Gastroesophageal sphincter (tissue), 4 donors: ENCODE measurements around the gene SLC16A9. TPM values are rescaled to one million over a fixed set of nuclear protein-coding genes. Genes with fewer than 3 reads are reported as not detected.

Experiments
- ATAC-seq: fragments of 150-250 bp; one replicate; pipeline ENCODE4 v1.9.1; 2016; ENCODE audit warnings: mild to moderate bottlenecking, moderate library complexity
- H3K27ac ChIP-seq, 4 donors: fragments of 200-600 bp; sonication (generic) in 3 of 4; 1 replicate in 3 of 4; 2 replicates in 1 of 4; pipeline ENCODE4 v1.5.1; 2016 to 2019
- H3K27me3 ChIP-seq: fragments of 200-600 bp; sonication (generic); one replicate; pipeline ENCODE4 v1.5.1; 2019
- H3K36me3 ChIP-seq, 2 donors: fragments of 200-600 bp; sonication (generic); one replicate each; pipeline ENCODE4 v1.5.1; 2019; ENCODE audit warnings: control low read depth in 1 of 2
- H3K4me1 ChIP-seq, 3 donors: fragments of 200-600 bp; sonication (generic); 1 replicate in 2 of 3; 2 replicates in 1 of 3; pipeline ENCODE4 v1.5.1; 2016 to 2019; ENCODE audit warnings: control low read depth in 2 of 3
- H3K4me3 ChIP-seq, 2 donors: fragments of 200-600 bp; sonication (generic); one replicate each; pipeline ENCODE4 v1.5.1; 2019; ENCODE audit warnings: mild to moderate bottlenecking in 1 of 2, moderate library complexity in 1 of 2
- H3K9me3 ChIP-seq, 3 donors: fragments of 200-600 bp; sonication (generic); one replicate each; pipeline ENCODE4 v1.5.1; 2017 to 2019; ENCODE audit warnings: control low read depth in 2 of 3
- EP300 ChIP-seq: sonication (generic); formaldehyde crosslinking; IDR thresholded peaks from one replicate; pipeline ENCODE4 v1.6.1; 2017; ENCODE audit warnings: antibody characterized with exemption, mild to moderate bottlenecking
- POLR2A ChIP-seq, 2 donors: fragments of 450-650 bp; IDR thresholded peaks; one replicate each; pipeline ENCODE4 v1.6.1; 2017; ENCODE audit warnings: antibody characterized with exemption in 2 of 2, mild to moderate bottlenecking in 2 of 2, moderate library complexity in 1 of 2
- POLR2AphosphoS5 ChIP-seq: sonication (generic); formaldehyde crosslinking; IDR thresholded peaks from one replicate; pipeline ENCODE4 v1.6.1; 2017; ENCODE audit warnings: antibody characterized with exemption
- WGBS, 2 donors: methylation state at CpG; one replicate each; pipeline ENCODE4 v1.1.5; 2018; ENCODE audit warnings: low coverage in 1 of 2; 5-methylcytosine and 5-hydroxymethylcytosine counted together
- total RNA-seq, 4 donors: library from RNA; depleted of rRNA; stranded (reverse); fragments of >200 nt; gene quantifications; one replicate each; pipeline ENCODE4 v1.1.0, GENCODE V29; 2016
- TF ChIP-seq, protein P1 (sequence below), 4 experiments: fragments of 200-600 bp in 2 of 4; fragments of 450-650 bp in 2 of 4; sonication (generic) in 1 of 4; IDR thresholded peaks; one replicate each; pipeline ENCODE4 v1.5.1; 2017 to 2019; ENCODE audit warnings: antibody characterized with exemption in 4 of 4, mild to moderate bottlenecking in 2 of 4, moderate library complexity in 2 of 4

The SLC16A9 gene
- total RNA-seq, 4 donors from 2014 or later, result 0.54 to 2.2 (median 1.2) TPM

DNA sequence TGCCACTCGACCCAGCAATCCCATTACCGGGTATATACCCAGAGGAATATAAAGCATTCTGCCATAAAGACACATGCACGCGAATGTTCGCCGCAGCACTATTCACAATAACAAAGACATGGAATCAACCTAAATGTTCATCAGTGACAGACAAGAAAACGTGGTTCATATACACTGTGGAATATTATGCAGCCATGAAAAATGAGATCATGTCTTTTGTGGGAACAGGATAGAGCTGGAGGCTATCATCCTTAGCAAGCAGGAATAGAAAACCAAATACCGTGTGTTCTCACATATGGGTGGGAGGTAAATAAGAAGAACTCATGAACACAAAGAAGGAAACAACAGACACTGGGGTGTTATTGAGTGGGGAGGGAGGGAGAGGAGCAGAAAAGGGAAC lies 84.7 kb downstream of the SLC16A9 start:
- TF ChIP-seq POLR2AphosphoS5, result no peak
- TF ChIP-seq EP300, result no peak
- TF ChIP-seq, protein P1, sequence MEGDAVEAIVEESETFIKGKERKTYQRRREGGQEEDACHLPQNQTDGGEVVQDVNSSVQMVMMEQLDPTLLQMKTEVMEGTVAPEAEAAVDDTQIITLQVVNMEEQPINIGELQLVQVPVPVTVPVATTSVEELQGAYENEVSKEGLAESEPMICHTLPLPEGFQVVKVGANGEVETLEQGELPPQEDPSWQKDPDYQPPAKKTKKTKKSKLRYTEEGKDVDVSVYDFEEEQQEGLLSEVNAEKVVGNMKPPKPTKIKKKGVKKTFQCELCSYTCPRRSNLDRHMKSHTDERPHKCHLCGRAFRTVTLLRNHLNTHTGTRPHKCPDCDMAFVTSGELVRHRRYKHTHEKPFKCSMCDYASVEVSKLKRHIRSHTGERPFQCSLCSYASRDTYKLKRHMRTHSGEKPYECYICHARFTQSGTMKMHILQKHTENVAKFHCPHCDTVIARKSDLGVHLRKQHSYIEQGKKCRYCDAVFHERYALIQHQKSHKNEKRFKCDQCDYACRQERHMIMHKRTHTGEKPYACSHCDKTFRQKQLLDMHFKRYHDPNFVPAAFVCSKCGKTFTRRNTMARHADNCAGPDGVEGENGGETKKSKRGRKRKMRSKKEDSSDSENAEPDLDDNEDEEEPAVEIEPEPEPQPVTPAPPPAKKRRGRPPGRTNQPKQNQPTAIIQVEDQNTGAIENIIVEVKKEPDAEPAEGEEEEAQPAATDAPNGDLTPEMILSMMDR (IDR thresholded peaks at IDR 0.05), result no peak
- no peak for TF ChIP-seq POLR2A (IDR thresholded peaks at IDR 0.05)
- ATAC-seq, result no peak
- Histone ChIP-seq H3K27ac (no peak overlapping the region), H3K9me3 (no peaks in the 10 kb centered on the region), H3K4me3 (no peak overlapping the region), H3K36me3 (no peaks in the 10 kb centered on the region), H3K4me1 (peaks cover 0 to 18% (median 0%) of the 10 kb centered on the region in 3 donors), H3K27me3 (no peaks in the 10 kb centered on the region)
- WGBS, 2 donors, result 87 to 91% methylated on average over 6 to 8 of the region's 8 CpGs

DNA sequence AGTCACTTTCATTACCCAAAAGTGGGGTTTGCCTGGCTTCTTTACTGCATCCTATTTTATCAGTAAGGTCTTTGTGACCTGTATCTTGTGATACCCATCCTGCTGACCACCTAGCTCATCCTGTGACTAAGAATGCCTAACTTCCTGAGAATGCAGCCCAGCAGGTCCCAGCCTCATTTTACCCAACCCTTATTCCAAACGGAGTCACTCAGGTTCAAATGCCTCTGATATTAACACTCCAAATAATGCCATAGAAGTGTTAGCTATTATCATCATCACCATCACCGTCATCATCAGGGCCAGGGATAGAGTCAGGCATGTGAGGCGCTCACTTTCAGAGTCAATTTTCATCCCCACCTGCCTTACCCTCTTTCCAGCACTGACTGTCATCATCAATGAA lies 85.5 kb downstream of the SLC16A9 start:
- Histone ChIP-seq H3K27ac (no peak overlapping the region), H3K36me3 (no peaks in the 10 kb centered on the region), H3K9me3 (no peaks in the 10 kb centered on the region), H3K27me3 (no peaks in the 10 kb centered on the region), H3K4me1 (peaks cover 0 to 25% (median 0%) of the 10 kb centered on the region in 3 donors), H3K4me3 (no peak overlapping the region)
- ATAC-seq, result no peak
- 94 to 96% methylated on average over 3 of the region's 3 CpGs for WGBS, 2 donors
- TF ChIP-seq EP300 (no peak), POLR2A (IDR thresholded peaks at IDR 0.05) (no peak), POLR2AphosphoS5 (no peak)
- TF ChIP-seq, protein P1 (IDR thresholded peaks at IDR 0.05), result no peak

DNA sequence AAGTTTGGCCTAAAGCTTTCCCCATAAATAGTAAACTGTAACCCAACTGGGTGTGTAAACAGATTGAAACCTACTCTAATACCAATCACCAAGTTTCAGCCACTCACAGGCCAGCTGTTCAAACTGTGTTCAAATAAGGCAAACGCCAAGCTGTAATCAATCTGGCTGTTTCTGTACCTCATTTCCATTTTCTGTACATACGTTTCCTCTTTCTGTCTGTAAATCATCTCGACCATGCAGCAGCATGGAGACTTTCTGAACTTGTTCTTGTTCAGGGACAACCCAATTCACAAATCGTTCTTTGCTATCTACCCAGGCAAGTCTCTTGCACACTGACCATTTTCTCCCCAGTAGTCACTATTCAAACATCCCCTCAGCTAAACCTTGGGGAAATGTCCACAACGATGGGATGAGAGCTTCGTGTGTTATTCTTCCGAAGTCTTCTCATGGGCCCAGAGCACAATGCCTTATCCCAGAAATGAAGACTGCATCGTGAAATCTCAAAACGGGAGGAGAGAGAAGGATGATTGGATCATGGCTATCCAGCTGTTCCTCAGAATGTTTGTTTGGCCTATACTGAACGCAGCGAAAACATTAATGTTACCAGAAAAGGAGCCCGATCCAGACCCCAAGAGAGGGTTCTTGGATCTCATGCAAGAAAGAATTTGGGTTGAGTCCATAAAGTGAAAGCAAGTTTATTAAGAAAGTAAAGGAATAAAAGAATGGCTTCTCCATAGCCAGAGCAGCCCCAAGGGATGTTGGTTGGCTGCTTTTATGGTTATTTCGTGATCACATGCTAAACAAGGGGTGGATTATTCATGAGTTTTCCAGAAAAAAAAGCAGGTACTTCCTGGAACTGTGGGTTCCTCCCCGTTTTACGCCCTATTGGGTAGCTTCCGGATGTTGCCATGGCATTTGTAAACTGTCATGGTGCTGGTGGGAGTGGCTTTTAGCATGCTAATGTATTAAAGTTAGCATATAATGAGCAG lies 86.2 kb downstream of the SLC16A9 start:
- Histone ChIP-seq H3K27me3 (no peaks in the 10 kb centered on the region), H3K4me1 (peaks cover 2 to 32% (median 7%) of the 10 kb centered on the region in 3 donors), H3K27ac (peak overlapping the region in 1 of 4 donors; percentile 6), H3K9me3 (no peaks in the 10 kb centered on the region), H3K36me3 (no peaks in the 10 kb centered on the region), H3K4me3 (no peak overlapping the region)
- TF ChIP-seq POLR2AphosphoS5, result no peak
- TF ChIP-seq POLR2A (IDR thresholded peaks at IDR 0.05), result no peak
- TF ChIP-seq, protein P1 (IDR thresholded peaks at IDR 0.05), result no peak
- TF ChIP-seq EP300, result no peak
- no peak for ATAC-seq
- WGBS, 2 donors, result 59 to 65% methylated on average over 12 to 15 of the region's 16 CpGs

DNA sequence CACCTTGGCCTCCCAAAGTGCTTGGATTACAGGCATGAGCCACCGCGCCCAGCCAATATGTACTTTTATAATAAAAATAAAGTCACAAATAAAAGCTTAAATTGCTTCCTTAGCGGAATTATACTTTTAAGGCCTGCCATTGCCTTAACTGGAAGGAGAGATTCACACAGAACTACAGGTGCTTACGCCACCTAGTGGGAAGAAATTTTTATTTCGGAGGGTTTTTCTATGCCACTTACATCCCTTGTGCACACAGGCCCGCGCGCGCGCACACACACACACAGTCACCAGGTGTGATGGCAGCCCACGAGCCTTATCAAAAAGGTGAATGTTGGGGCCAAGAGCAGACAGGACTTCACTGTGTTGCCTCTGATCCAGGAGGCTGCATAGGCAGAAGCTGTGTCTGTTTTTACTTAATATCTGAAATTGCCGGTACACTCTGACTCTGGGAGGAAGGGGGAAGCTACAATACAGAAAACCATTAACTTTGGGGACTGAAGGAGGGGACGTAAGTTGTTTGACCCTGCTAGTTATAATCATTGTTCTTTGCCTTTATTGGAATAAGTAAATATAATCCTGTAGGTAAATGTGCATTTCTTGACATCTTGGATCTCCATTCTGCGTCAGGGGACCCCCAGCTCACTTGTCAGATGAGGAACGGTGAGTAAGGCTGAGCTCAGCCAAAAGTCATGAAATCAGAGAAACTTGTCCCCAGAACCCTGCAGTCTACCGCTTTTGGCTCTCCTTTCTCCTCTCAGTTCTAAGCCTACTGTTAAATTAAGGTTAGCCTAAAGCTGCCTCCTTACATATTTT lies 87.1 kb downstream of the SLC16A9 start:
- TF ChIP-seq, protein P1 (IDR thresholded peaks at IDR 0.05), result peak; percentile 22 to 64 (median 49)
- TF ChIP-seq POLR2AphosphoS5, result no peak
- Histone ChIP-seq H3K36me3 (no peaks in the 10 kb centered on the region), H3K27me3 (no peaks in the 10 kb centered on the region), H3K4me1 (peaks cover 2 to 40% (median 12%) of the 10 kb centered on the region in 3 donors), H3K9me3 (no peaks in the 10 kb centered on the region), H3K4me3 (no peak overlapping the region), H3K27ac (no peak overlapping the region)
- ATAC-seq, result no peak
- 76 to 82% methylated on average over 10 to 14 of the region's 16 CpGs for WGBS, 2 donors
